Astrocyte of the hippocampus (primary cell): Measurements from ENCODE around the gene UBE2A.

ENCODE experiments used
- DNase-seq: peaks from one replicate; pipeline ENCODE4 v3.0.0; 2011; ENCODE audit warnings: low read depth, low spot score

Gene UBE2A

GRCh38 chrX:119574394-119575266, at the start of gene UBE2A:
TSS of gene UBE2A (plus strand) at chrX:119574563. CDS start at chrX:119574712, 149 bp downstream.
- DNase-seq, result peak; percentile 93

DNA sequence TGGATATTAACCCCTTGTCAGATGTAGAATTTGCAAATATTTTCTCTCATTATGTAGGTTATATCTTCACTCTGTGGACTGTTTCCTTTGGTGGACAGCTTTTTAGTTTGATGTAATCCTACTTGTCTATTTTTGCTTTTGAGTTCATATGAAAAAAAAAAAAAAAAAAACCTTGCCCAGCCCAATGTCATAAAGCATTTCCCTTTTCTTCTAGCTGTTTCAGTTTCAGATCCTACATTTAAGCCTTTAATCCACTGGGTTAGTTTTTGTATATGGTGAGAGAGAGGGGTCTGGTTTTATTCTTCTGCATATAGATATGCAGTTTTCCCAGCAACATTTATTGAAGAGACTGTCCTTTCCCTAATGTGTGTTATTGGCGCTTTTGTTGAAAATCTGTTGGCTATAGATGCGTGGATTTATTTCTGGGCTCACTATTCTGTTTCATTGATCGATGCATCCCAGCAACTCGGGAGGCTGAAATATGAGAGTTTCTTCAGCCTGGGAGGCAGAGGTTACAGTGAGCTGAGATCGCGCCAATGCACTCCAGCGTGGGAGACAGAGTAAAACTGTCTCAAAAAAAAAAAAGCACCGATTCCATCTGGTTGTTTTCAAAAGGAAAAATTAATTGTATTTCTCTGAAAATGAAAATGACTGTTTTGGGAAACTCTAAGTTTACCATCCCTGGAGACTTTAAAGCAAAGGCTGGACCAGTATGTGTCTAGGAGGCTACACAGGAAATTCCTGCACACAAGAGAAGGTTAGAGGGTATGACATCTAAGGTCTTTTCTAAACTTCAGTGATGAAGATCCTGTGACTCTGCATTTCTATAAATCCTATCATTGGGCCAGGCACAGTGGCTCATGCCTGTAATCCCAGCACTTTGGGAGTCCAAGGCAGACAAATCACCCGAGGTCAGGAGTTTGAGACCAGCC, 44.8 kb upstream of the UBE2A start:
- no peak for DNase-seq

GRCh38 chrX:119537487-119537886, 36.9 kb upstream of the UBE2A start:
- no peak for DNase-seq

GRCh38 chrX:119539872-119540271, 34.5 kb upstream of the UBE2A start:
- no peak for DNase-seq

DNA sequence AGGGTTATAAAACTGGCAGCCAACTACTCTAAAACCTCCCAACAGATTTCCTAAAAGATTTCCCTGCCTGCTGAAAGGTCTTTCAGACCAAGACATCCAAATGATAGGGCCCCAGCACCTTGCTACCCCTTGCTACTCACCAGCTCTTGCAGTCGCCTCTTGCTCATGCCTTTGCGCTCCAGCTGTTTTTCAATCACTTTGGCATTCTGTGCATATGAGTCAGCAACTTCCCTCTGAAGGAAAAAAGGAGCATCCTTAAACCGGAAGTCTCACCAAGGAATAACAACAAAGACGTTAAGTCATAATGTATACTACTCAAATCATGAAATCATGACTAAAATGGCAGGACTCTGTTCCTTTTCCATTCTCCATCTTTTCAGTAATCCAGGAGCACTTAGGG, 33.2 kb upstream of the UBE2A start:
- DNase-seq, result peak; percentile 36

- peak; percentile 2 for DNase-seq
Observed at GRCh38 chrX:119549327-119550016, 24.9 kb upstream of the UBE2A start.

DNA sequence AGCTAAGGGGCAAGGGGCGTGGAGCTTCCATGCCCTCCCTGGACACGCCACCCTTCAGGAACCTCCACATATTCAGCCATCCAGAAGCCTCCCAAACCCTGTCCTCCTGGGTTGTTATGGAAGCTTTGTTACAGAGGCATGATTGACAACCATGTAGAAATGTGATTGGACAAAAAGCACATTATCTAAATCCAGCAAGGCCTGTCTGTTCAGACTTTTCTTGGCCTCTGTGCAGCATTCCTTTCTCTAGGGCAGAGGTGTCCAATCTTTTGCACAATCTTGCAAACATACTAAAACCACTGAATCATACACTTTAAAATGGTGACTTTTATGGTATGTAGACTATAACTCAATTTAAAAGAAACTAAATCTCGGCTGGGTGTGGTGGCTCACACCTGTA, 21.9 kb upstream of the UBE2A start:
- peak; percentile 20 for DNase-seq

- DNase-seq, result peak; percentile 94
Observed at GRCh38 chrX:119565107-119565663, 9.2 kb upstream of the UBE2A start, which contains the start of gene STEEP1. TSS of gene STEEP1 (minus strand) at chrX:119565409. CDS start at chrX:119565355, 54 bp downstream.

DNA sequence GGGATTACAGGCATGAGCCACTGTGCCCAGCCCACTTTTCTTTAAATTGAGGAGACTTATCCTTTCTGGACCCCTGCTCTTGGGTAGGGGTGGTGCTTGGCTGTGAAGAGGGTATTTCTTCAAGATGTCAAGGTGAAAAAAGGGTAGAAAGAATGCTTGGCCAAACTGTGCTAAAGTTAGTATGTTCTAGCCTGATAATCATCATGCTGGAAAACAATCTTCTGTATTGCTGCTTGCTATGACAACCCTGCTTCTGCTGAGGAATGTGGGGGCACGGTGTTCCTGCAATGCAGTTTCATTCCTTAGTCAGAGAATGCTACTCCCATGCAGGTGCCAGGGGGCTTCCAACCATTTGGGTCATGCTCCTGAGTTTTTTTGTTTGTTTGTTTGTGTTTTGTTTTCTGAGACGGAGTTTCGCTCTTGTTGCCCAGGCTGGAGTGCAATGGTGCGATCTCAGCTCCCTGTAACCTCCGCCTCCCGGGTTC, 4.0 kb upstream of the UBE2A start:
- no peak for DNase-seq

- DNase-seq, result no peak
Observed at GRCh38 chrX:119573222-119573621, 1.1 kb upstream of the UBE2A start.

DNA sequence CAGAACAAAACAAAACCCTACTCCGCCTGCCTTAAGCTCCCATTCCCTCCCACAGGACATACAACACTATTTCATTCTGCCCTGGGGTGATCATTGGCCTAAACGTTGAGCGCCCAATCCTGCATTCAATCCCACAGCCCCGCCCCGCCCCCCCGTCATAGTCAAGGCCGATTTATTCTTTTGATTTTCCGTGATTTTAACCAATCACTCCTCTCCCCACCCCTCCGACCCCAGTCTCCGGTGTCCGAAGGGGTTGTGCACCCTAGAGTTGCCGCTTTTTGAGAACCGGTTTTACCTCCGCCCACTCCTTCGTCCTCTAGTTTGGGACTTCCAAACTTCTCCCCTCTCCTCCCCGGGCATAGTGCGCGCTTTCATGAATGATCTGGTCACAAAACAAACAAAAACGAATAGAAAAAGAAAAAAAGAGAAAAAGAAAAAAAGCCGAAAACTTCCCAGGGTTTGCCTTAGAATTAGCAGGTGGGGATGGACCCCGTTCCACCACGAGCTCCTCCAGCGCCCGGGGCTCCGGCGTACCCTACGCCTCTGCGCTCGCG, 446 bp upstream of the UBE2A start:
- peak; percentile 57 for DNase-seq

- DNase-seq, result no peak
Observed at GRCh38 chrX:119579414-119579813, 5.1 kb downstream of the UBE2A start.

- no peak for DNase-seq
Observed at GRCh38 chrX:119583431-119584059, 9.2 kb downstream of the UBE2A start.

GRCh38 chrX:119589810-119590209, 15.4 kb downstream of the UBE2A start:
- no peak for DNase-seq

DNA sequence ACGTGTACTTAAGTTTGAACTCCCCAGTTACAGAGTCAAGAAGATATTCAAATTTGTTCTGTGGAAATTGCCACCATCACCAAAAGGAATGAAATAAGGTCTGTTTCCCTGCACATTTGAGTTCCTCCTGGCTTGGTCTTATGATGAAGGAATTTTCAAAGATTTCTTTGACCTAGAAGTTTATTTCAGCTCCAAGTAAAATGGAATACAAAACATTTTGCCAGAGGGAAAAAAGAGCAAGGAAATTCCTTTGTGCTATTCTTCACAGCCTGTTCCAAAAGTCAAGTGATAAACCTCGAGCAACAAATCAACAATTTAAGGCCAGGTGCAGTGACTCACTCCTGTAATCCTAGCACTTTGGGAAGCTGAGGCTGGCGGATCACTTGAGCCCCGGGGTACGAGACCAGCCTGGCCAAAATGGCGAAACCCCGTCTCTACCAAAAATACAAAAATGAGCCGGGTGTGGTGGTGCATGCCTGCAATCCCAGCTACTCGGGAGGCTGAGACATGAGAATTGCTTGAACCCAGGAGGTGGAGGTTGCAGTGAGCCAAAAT, 28.4 kb downstream of the UBE2A start:
- no peak for DNase-seq

DNA sequence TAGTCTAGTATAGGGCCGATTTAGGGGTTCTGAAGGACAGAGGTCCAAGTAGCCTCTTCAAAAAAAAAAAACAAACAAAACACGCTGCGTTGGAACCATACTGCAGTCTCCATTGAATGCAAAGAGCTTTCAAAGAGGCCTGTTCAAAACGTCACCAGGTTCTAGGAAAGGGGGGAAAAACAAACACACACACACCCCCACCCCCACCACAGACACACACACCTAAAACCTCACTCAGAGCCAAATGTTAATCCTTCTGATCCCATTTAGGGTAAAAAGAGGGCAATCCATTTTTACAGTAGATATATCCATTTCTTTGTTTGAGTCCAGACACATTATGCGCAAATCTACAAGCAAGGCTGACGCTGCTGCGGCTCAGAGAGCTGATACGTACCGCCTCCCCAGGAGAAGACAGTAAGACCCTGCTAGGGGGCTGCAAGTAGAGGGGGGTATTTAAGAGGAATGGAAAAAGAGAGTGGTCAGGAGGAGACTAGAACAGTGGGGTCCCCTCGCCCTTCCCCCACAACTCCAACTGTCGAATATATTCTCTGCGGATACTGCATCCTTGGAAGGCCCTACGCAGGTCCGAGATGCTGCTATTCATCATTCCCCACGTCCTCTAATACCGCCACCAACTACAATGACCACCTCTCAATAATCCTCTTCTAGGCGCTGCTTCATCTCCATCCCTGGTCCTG, 30.6 kb downstream of the UBE2A start:
- DNase-seq, result peak; percentile 16

- DNase-seq, result peak; percentile 33
Observed at GRCh38 chrX:119605464-119606279, 31.3 kb downstream of the UBE2A start.

DNA sequence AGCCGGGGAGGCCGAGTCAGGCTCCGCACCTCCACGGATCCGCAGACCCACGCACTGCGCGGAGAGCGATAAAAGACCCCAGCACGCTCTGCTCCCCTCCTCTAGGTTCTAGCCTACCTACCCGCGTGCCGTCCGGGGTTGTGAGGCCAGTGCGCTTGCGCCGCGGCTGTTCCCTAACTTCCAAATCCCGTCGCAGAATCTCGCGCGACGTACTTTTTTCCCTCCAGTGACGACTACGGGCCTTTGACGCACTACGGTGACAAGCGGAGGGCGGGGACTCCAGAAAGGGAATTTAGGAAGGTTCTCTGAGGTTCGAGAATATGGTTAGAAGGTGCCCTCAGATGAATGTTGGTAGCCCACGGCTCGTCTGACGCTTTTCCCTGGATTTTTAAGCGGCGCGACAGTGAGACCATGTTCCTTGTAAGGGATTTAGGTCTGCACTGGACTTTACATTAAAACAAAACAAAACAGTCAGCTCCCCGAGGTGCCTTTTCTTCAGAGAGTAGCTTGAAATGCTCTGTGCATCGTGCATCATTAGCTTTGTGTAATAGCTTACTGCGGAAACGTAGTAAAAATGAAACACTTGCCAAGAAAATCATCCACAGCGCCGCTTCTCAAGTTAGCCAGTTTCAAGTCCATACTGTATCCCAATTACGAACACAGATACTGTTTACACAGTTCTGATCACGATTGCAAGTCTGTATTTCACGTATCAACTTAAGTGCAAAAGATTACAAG, 32.1 kb downstream of the UBE2A start, which contains the start of gene NKRF:
TSS of gene NKRF (minus strand) at position 145 of the 738 bp plus-strand sequence.
- peak; percentile 94 for DNase-seq
